GM19463 (cell line): ENCODE data around the gene CRELD1.

Experiments
- ATAC-seq: cut with Tn5 transposase; IDR thresholded peaks from one replicate; pipeline ENCODE4 v1.9.1; 2021; ENCODE audit warnings: mild to moderate bottlenecking, moderate library complexity; ENCODE audit not compliant: unreplicated experiment

The CRELD1 gene

DNA sequence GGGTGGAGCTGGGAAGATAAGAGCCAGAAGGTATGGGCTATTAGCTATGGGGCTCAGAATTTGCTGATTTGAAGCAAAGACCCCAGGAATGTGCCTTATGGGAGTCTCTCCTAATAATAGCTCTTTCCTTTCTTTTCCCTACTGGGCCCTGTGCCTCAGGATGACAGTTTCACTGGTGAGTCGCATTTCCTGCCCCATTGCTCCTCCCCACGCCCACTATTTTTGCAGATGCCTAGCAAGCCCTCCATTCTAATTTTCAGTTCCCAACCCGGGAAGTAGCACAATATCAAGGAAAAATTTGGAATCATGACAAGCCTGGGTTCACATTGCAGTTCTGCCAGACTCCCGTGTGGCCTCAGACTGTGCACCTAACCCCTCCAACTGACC, 30.4 kb upstream of the CRELD1 start:
- no peak for ATAC-seq

DNA sequence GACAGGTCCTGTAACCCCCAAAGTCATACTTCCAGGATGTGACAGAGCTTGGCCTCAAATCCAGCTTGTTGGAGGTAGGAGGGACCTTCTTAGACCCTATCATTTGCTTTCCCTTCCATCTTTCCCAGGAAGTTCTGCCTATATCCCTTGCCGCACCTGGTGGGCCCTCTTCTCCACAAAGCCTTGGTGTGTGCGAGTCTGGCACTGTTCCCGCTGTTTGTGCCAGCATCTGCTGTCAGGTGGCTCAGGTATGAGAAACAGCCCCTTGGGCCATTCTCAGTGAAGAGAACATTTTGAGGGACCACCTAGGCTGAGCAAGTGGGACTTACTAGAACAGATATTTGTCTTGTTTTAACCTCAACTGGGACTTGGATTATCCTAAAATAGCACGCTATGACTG, 29.7 kb upstream of the CRELD1 start:
- ATAC-seq = no peak

DNA sequence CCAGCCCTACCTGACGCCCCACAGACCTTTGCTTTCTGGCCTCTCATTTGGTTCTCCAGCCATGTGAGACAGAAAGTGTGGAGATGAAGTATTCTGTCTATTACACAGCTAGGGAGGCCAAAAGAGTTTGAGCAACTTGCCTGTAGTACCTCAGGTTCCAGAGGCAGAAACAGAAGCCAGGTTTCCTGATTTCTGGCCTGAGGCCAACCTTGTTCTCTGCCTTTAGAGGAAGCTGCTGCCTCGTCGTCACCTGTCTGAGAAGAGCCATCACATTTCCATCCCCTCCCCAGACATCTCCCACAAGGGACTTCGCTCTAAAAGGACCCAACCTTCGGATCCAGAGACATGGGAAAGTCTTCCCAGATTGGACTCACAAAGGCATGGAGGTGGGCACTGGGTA, 27.2 kb upstream of the CRELD1 start:
- ATAC-seq = no peak

DNA sequence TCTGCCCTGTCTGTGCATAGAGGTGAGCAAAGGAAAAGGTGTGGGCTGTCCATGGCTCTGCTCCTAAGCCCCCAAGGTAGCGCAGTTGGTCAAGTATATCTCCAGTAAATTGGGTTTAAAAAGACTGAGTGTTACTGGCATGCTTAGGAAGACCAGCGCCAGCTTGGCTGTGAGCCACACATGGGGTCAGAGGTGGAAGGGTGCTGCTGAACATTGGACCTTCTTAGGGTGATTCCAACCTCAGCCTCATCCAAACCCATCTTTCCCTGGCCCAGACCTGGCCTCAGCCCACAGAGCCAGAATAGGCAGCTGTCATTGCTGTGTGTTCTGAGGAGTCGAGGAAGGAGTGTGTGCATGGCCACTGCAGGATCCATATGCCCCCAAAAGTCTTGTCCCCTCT, 25.3 kb upstream of the CRELD1 start:
- ATAC-seq = no peak

DNA sequence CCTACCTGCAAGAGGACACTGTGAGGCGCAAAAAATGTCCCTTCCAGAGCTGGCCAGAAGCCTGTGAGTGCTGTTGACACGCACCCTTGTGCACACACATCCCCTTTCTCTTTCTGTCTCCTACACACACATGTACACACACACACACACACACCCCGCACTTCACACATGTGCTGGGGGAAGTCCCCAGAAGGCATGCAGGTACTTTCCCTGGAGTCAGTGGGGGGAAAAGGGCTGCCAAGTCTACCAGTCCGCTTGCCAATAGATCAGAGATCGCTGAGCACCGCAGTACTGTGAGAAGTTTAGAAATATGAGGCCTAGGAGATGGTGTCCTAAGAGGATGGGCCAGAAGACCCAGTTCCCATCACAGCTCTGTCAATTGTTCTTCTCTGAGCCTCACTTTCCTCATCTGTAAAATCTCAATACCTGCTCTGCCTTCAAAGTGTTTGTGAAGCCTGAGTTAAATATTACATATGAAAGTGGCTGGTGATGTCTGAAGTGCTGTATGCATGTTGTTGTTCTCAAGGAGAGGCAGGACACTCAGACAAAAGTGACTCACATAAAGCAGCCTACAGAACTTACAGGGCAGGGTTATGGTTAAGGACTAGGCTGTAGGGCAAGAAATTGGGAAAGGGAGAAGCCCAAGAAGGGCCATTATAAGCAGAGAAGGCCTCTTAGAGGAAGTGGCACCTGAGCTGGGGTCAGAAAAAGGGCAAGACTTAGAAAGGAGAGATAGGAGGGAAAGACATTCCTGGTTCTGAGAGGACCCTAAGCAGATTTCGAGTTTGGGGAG, 24.2 kb upstream of the CRELD1 start:
- peak; percentile 66 for ATAC-seq

DNA sequence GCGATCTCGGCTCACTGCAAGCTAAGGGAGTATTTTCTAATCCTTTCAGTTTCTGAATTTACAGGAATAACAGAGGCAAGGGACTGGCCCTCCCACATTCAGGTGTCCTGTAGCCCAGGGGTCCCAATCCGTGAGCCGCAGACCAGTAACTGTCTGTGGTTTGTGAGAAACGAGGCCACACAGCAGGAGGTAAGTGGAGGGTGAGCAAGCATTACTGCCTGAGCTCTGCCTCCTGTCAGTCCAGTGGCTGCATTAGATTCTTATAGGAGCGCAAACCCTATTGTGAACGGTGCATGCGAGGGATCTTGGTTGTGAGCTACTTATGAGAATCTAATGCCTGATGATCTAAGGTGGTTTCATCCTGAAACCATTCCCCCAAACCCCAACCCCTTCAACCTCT, 21.8 kb upstream of the CRELD1 start:
- ATAC-seq = no peak

DNA sequence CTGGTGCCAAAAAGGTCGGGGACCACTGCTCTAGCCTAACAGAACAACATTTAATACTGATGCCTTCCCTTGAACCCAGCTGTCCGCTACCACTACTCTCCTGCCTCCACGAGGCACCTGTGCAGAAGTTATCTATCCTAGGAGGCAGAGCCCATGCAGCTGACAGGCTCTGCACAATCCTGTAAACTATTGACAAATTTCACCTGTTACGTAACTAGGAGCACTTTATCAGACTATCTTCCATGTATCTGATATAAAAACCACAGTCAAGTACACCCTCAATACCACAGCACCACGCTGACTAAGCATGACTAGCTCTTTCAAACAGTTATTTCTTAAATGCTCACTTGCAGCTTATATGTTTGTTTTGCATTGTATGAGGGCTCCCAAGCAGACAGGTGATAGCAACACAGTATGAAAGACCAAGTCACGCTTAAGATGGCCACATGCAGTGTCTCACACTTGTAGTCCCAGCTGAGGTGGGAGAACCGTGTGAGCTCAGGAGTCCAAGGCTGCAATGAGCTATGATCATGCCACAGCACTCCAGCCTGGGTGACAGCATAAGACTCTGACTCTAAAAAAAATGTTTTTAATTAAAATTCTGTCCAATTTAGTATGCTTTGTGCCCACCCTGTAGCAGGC, 21.2 kb upstream of the CRELD1 start:
- ATAC-seq = no peak

DNA sequence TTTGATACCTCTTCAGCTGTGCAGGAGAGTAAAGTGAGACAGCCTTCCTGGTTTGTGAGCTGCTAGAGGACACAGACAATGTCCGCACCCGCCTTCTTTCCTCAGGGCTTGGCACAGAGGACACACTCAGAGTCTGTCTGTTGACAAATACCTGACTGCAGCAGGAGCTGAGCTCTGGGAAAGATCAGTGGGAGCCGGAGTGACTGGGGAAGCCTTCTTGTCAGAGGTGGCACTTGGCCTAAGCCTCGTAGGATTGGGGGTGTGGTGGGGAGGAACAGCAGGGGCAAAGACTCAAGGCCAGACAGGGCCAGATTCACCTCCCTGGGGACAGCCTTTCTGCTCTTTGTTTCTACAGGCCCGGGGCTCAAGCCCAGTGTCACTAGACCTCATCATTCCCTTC, 20.0 kb upstream of the CRELD1 start:
- no peak for ATAC-seq

DNA sequence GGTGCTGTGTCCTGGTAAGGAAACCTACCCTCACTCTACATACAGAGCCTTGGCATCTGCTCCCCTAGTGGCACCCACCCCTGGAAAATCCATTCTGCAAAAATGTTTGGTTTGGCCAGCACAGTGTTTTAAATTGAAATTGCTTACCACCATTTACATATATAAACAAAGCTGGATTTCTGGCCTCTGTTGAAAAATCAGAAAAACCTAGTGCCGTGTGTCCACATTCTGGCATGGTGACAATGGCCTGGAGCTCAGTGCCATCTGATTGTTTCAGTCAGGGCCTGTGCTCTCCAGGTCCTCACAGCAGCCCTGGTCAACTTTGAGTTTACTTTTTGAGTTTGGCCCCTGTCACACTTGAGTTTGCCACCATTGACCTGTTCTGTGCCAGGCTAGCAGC, 19.6 kb upstream of the CRELD1 start:
- ATAC-seq = no peak

DNA sequence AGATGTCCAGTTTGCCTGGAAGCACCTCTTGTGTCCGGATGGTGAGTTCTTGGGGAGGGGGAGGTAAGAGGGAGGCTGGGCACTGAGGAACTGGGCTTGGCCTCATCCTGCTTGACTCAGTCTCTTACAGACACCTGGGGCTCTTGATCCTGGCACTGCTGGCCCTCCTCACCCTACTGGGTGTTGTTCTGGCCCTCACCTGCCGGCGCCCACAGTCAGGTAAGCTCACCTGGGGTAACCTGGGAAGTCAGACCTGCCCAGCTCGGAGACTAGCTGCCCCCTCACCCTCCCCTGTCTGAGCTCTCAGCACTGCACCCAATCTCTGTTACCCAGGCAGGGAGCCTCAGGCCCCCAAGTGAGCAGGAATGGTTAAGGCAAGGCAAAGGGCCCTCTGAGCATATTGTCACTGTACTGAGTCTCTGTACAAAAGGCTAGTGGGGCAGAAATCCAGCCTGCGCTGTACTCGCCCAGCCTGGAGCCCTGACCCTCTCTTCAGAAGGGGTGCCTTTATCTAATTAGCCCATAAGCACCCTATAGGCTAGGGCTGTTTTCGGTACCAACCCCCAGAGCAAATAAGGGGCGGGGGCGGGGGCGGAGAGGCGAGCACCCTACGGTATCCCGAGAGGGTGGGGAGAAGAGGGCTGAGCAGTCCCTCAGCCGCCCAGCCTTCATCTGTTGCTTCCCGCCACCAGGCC, 18.9 kb upstream of the CRELD1 start:
- ATAC-seq = no peak

DNA sequence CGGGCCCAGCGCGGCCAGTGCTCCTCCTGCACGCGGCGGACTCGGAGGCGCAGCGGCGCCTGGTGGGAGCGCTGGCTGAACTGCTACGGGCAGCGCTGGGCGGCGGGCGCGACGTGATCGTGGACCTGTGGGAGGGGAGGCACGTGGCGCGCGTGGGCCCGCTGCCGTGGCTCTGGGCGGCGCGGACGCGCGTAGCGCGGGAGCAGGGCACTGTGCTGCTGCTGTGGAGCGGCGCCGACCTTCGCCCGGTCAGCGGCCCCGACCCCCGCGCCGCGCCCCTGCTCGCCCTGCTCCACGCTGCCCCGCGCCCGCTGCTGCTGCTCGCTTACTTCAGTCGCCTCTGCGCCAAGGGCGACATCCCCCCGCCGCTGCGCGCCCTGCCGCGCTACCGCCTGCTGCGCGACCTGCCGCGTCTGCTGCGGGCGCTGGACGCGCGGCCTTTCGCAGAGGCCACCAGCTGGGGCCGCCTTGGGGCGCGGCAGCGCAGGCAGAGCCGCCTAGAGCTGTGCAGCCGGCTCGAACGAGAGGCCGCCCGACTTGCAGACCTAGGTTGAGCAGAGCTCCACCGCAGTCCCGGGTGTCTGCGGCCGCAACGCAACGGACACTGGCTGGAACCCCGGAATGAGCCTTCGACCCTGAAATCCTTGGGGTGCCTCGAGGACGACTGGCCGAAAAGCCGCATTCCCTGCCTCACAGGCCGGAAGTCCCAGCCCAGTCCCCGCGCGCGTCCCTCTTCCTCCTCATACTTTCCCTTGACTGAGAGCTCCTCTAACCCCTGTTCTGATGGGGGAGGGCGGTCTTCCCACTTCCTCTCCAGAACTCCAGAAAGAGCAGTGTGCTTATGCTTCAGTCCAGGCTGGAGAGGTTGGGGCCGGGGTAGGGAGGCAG, 18.1 kb upstream of the CRELD1 start:
- ATAC-seq = no peak

DNA sequence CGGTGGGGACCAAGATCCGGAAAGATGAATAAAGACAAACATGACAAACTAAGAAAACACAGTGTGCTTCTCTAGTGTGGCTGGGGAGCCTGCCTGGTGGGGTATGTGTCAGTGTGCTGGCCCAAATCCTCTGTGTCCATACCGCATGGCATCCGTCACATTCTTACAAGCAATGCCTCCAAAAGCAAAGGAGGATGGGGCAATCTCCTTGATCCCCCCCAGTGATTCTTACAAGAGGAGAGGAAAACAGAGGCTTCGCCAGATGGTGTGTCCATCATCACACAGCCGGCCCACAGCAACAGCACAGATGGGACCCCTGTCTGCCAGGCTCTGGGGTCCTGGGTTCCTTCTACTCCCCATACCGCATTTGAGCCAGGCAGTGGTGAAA, 17.3 kb upstream of the CRELD1 start:
- no peak for ATAC-seq

DNA sequence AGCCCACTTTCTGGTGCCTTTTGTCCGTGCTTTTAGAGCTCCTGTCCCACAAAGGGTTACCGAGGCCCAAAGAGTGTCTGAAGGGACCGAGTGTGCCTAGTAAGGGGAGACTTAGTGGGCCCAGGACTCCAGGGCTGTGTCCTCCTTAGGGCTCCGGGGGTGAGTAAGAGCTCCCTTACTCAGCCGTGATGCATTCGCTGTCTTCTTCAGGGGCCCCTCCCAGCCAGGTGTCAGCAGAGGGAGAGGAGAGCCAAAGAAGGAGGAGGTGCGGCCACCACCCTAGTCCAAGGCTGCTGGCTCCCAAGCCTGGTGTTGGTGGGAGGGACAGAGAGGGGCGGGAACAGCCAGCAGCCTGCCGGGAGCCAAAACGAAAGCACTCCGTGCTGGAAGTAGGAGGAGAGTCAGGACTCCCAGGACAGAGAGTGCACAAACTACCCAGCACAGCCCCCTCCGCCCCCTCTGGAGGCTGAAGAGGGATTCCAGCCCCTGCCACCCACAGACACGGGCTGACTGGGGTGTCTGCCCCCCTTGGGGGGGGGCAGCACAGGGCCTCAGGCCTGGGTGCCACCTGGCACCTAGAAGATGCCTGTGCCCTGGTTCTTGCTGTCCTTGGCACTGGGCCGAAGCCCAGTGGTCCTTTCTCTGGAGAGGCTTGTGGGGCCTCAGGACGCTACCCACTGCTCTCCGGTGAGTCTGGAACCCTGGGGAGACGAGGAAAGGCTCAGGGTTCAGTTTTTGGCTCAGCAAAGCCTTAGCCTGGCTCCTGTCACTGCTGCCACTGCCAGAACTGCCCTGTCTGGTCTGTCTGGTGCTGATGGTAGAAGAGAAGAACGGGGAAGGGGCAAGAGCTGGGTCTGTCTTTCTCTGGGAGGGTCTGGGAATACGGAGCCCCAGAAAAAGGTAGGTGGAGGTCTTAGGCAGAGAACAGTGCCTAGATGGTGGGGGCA, 16.6 kb upstream of the CRELD1 start, which contains the start of gene IL17RC:
IL17RC (plus strand) TSS at position 365 of the 947 bp plus-strand sequence; CDS start at position 583, 218 bp downstream.
- peak; percentile 38 for ATAC-seq

DNA sequence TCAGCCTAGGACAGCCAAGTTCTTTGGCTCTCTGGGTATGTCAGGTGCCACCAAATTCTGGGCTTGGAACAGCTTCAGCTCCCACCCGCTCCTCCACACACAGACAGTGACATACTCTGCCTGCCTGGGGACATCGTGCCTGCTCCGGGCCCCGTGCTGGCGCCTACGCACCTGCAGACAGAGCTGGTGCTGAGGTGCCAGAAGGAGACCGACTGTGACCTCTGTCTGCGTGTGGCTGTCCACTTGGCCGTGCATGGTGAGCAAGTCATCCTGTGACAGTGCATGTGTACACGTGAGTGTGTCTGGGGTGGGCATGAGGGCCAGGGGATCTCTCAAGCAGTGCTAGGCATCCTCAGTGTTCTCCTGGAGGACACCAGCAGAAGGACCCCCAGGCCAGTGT, 15.8 kb upstream of the CRELD1 start:
- no peak for ATAC-seq

DNA sequence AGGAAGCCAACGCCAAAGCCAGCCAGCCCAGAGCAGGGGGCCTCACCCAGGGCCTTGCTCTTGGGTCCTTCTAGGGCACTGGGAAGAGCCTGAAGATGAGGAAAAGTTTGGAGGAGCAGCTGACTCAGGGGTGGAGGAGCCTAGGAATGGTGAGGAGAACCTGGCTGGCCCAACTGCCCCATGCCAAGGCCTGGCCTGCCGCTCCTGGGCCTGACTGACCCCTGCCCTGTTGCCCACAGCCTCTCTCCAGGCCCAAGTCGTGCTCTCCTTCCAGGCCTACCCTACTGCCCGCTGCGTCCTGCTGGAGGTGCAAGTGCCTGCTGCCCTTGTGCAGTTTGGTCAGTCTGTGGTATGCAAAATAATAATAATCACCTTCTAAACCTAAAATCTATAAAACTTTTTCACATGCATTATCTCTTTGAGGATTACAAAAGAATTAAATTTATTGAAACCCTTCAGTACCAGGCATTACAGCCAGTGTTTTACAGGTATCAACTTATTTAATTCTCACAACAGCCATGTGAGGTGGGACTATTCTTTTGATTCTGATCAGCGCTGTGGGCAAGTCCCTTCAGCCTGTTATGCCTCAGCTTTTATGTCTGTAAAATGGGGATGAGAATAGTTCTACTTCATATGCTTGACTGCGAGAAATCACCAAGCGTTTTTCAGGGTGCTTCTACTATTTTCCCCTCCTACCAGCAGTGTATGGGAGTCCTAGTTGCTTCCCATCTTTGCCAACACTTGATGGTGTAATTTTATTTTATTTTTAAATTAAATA, 15.2 kb upstream of the CRELD1 start:
- ATAC-seq = no peak

DNA sequence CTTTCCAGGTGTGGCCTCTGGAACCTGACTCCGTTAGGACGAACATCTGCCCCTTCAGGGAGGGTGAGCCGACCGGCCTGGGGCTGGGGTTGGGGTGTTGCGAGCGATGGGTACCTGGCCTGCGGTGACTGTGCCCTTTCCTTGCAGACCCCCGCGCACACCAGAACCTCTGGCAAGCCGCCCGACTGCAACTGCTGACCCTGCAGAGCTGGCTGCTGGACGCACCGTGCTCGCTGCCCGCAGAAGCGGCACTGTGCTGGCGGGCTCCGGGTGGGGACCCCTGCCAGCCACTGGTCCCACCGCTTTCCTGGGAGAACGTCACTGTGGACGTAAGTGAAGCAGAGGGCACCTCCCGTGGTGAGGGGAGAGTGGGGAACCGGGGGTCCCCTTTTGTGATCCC, 5.5 kb upstream of the CRELD1 start:
- no peak for ATAC-seq

DNA sequence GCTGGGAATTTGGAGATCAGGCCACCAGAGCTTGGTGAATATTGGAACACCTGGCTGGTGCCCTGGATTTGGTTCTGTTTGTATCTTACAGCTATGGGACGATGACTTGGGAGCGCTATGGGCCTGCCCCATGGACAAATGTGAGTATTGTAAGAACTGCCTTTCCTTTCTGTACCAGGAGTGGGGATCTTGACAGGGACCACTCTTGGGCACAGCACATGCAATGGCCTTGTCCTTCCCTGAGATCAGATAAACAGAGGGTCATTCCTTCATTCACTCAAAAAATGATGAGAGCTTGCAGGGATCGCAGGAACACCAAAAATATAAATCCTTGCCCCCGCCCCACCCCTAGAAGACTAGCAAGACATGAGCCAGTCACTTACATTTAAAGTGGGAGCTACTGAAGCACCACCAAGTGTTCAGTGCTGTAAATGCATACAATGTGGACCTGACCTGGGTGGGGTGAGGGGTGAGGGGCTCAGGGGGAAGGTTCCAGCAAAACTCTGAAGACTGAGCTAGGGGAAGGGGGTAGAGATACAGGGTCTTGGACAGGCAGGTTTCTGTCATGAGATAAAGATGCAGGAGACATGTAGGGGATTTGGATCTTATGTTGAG, 2.7 kb upstream of the CRELD1 start:
- no peak for ATAC-seq

DNA sequence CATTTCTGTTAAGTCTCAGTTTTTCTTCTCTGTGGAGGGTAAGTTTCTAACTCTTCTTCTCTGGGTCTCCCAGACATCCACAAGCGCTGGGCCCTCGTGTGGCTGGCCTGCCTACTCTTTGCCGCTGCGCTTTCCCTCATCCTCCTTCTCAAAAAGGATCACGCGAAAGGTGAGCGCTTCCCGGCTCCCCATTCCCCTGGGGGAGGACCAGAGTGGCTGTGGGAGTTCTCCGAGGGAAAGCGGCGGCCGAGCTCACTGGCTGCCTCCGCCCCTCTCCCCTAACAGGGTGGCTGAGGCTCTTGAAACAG, 1.1 kb upstream of the CRELD1 start:
- no peak for ATAC-seq
